ENCODE measurements around the gene CAPN12. TPM values are rescaled to one million over a fixed set of nuclear protein-coding genes. Genes with fewer than 3 reads are reported as not detected.

CAPN12 gene
- total RNA-seq (1 to 10 TPM; 1.6 to 2.0 TPM), total RNA-seq (0 to 14.7 (median 1.5) reads per million in 172 experiments)
- polyA plus RNA-seq (2013, experiment 1 of 2): 7.6 TPM
- polyA plus RNA-seq (2013, experiment 2 of 2): 5.1 TPM

GRCh38 chr19:38744298-38744681, at the start of gene CAPN12:
TSS of gene CAPN12 (minus strand) at chr19:38744474. CDS start at chr19:38744165, 309 bp downstream.
- H3K27ac Mint-ChIP-seq: no peak within 1 kb of the TSS
- peaks cover 7% of the 10 kb centered on the region for H3K4me1 Mint-ChIP-seq (ENCODE audit: low read depth)
- intact Hi-C loops (cut with DNase I, micrococcal nuclease): no loop called here
- no peak for TF ChIP-seq CTCF (IDR thresholded peaks at IDR 0.05)
- Histone ChIP-seq H3K4me3 (ENCODE audit: low read length) (no peak within 1 kb of the TSS), H3K4me1 (ENCODE audit: insufficient read depth, low read length) (peaks cover 15% of the 10 kb centered on the region), H3K36me3 (ENCODE audit: insufficient read depth, low read length) (no peaks in the 10 kb centered on the region), H3K9me3 (ENCODE audit: control insufficient read depth in 1 of 2, insufficient read depth in 1 of 2, low read length in 2 of 2) (no peaks in the 10 kb centered on the region), H3K27ac (ENCODE audit: low read depth in 1 of 2, low read length in 2 of 2) (no peak within 1 kb of the TSS), H3K27me3 (ENCODE audit: control insufficient read depth in 1 of 2, insufficient read depth in 2 of 2, low read length in 2 of 2) (no peaks in the 10 kb centered on the region)
- ATAC-seq (ENCODE audit: poor library complexity) (no peak), DNase-seq (no peak)
- H3K27me3 Mint-ChIP-seq: no peaks in the 10 kb centered on the region
- H3K36me3 Mint-ChIP-seq (ENCODE audit: low read depth): no peaks in the 10 kb centered on the region
- ChIA-PET CTCF (interaction anchor here (0.6 kb wide), 1 partner anchor 402 kb away, joined by 5 read pairs; no protein-coding TSS in a partner anchor), POLR2A (no interaction called here)
- no peak within 1 kb of the TSS for H3K4me3 Mint-ChIP-seq
- no peaks in the 10 kb centered on the region for H3K9me3 Mint-ChIP-seq

- no peak for ATAC-seq (ENCODE audit: poor library complexity)
- H3K4me1 ChIP-seq (ENCODE audit: insufficient read depth, low read length): peaks cover 8% of the 10 kb centered on the region
- POLR2A ChIA-PET: no interaction called here
- Mint-ChIP-seq H3K27me3 (no peaks in the 10 kb centered on the region), H3K4me1 (ENCODE audit: low read depth) (peaks cover 5% of the 10 kb centered on the region), H3K9me3 (no peaks in the 10 kb centered on the region), H3K36me3 (ENCODE audit: low read depth) (no peaks in the 10 kb centered on the region), H3K27ac (no peak overlapping the region), H3K4me3 (peak overlapping the region; percentile 78)
- DNase-seq: no peak
- no peaks in the 10 kb centered on the region for H3K27me3 ChIP-seq (ENCODE audit: control insufficient read depth in 1 of 2, insufficient read depth in 2 of 2, low read length in 2 of 2)
- H3K9me3 ChIP-seq (ENCODE audit: control insufficient read depth in 1 of 2, insufficient read depth in 1 of 2, low read length in 2 of 2): no peaks in the 10 kb centered on the region
- intact Hi-C loops (cut with DNase I, micrococcal nuclease): loop anchor here in 1 of 2 experiments (2.0 kb wide), 1 partner anchor 19 kb away; no protein-coding TSS in a partner anchor
- CTCF ChIA-PET: no interaction called here
- no peak overlapping the region for H3K4me3 ChIP-seq (ENCODE audit: low read length)
- H3K27ac ChIP-seq (ENCODE audit: low read depth in 1 of 2, low read length in 2 of 2): no peak overlapping the region
- no peaks in the 10 kb centered on the region for H3K36me3 ChIP-seq (ENCODE audit: insufficient read depth, low read length)
- TF ChIP-seq CTCF (IDR thresholded peaks at IDR 0.05): no peak
Measured at GRCh38 chr19:38793671-38794070, 49.4 kb upstream of the CAPN12 start.

GRCh38 chr19:38793177-38793576, 48.9 kb upstream of the CAPN12 start:
- Histone ChIP-seq H3K4me1 (ENCODE audit: insufficient read depth, low read length) (peaks cover 8% of the 10 kb centered on the region), H3K4me3 (ENCODE audit: low read length) (no peak overlapping the region), H3K27ac (ENCODE audit: low read depth in 1 of 2, low read length in 2 of 2) (no peak overlapping the region), H3K9me3 (ENCODE audit: control insufficient read depth in 1 of 2, insufficient read depth in 1 of 2, low read length in 2 of 2) (no peaks in the 10 kb centered on the region), H3K27me3 (ENCODE audit: control insufficient read depth in 1 of 2, insufficient read depth in 2 of 2, low read length in 2 of 2) (no peaks in the 10 kb centered on the region), H3K36me3 (ENCODE audit: insufficient read depth, low read length) (no peaks in the 10 kb centered on the region)
- Mint-ChIP-seq H3K4me3 (peak overlapping the region; percentile 78), H3K4me1 (ENCODE audit: low read depth) (peaks cover 5% of the 10 kb centered on the region), H3K27me3 (no peaks in the 10 kb centered on the region), H3K36me3 (ENCODE audit: low read depth) (no peaks in the 10 kb centered on the region), H3K9me3 (no peaks in the 10 kb centered on the region), H3K27ac (no peak overlapping the region)
- no peak for TF ChIP-seq CTCF (IDR thresholded peaks at IDR 0.05)
- intact Hi-C loops (cut with DNase I, micrococcal nuclease): no loop called here
- ChIA-PET POLR2A (no interaction called here), CTCF (interaction anchor here (1.0 kb wide), 1 partner anchor 23 kb away, joined by 3 read pairs; no protein-coding TSS in a partner anchor)
- ATAC-seq (ENCODE audit: poor library complexity): no peak
- no peak for DNase-seq
